Stimulated activated CD8-positive, alpha-beta memory T cell treated with anti-CD3 and anti-CD28 coated beads, Interleukin-4, amount 100 ng/mL, for 1 hour (primary cell): Measurements from ENCODE around the gene ZNF136.

ENCODE experiments used
- DNase-seq, 2 donors: peaks; one replicate each; pipeline ENCODE4 v3.0.0-alpha.2; 2020; ENCODE audit warnings: low read depth in 2 of 2, low spot score in 1 of 2

ZNF136 gene

DNA sequence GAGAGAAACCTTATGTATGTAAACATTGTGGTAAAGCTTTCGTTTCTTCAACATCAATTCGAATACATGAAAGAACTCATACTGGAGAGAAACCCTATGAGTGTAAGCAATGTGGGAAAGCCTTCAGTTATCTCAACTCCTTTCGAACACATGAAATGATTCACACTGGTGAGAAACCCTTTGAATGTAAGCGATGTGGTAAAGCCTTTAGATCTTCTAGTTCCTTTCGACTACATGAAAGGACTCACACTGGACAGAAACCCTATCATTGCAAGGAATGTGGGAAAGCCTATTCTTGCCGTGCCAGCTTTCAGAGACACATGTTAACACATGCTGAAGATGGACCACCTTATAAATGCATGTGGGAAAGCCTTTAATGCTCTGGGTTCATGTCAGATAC lies 24.7 kb downstream of the ZNF136 start:
- DNase-seq = no peak

GRCh38 chr19:12194827-12195731 lies 32.2 kb downstream of the ZNF136 start:
- DNase-seq = peak; percentile 24 to 56

DNA sequence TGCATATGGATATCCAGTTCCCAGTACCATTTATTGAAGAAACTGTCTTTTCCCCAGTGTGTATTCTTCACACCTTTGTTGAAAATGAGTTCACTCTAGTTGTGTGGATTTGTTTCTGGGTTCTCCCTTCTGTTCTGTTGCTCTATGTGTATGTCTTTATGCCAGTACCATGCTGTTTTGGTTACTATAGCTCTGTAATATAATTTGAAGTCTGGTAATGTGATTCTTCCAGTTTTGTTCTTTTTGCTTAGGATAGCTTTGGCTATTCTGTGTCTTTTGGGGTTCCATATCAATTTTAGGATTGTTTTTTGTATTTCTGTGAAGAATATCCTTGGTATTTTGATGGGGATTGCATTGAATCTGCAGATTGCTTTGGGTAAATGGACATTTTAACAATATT lies 35.2 kb downstream of the ZNF136 start:
- no peak for DNase-seq

DNA sequence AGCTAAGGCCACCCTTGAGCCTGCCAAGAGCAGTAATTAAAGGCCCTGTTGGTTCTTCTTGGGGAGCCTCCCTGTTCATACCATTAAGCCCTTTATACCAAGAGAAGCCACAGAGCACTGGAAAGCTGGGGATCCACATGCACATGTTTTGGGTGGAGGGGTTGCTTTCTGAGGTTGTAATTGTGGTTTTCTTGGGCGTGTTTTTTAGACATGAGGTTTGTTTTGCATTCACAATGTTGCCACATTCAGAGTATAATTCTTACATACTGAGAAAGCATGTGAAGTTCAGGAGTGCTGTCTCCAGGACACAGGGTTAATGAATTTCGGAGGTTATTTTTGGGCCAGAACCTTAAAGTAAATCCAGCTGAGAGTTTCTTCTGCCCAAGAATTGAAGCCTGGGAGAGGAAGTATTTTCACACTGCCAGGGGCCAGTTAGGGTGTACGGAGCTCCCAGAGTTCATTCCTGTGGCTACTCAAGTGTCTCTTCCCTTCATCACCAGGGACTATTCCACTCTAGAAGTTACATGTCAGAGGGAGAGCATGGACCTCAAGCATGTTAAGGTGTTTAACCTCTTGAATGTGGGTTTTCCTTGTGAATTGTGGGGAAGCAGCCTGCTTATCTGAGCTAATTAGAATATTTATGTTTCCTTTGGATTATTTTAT lies 37.0 kb downstream of the ZNF136 start:
- DNase-seq = no peak

DNA sequence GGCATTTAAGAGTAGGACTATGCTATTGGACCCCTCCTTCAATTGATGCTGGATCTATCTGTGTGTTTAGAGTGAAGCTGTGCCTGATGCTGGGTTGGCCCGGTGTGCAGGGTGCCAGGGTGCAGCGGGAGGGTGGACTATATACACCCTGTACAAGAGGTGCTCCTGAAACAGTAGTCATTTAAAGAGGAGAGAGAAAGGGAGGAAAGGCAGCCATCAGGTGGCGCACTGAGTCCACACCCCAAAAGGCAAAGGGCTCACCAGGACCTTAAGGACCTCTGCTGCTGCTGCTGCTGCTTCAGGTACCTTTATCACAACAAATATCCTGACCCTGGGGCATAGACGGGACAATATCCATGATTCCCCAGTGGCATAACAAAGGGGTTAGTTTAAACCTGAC lies 39.4 kb downstream of the ZNF136 start:
- peak in 1 of 2 donors; percentile 38 for DNase-seq

DNA sequence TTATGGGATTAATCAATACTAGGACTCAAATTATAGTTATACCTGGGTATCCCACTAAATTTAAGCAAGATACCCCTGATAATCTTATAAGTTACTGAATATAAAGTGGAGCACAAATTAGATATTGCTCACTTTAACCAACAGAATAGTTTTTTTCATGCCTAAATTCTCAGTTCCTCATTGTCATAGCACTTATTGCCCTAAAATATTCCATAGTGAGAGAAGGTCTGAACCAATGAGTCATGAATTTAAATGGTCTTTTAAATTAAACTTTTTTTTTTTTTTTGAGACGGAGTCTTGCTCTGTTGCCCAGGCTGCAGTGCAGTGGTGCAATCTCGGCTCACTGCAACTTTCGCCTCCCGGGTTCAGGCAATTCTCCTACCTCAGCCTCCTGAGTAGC lies 42.4 kb downstream of the ZNF136 start:
- DNase-seq = no peak

DNA sequence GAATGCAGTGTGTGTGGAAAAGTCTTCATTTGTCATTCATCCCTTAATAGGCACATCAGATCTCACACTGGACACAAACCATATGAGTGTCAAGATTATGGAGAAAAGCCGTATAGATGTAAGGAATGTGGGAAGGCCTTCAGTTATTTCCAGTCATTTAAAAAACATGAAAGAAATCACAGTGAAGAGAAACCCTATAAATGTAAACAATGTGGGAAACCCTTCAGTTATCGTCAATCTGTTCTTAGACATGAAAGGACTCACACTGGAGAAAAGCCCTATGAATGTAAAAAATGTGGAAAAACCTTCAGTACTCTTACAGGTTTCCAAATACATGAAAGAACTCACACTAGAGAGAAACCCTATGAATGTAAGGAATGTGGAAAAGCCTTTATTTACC lies 45.3 kb downstream of the ZNF136 start:
- DNase-seq = no peak

DNA sequence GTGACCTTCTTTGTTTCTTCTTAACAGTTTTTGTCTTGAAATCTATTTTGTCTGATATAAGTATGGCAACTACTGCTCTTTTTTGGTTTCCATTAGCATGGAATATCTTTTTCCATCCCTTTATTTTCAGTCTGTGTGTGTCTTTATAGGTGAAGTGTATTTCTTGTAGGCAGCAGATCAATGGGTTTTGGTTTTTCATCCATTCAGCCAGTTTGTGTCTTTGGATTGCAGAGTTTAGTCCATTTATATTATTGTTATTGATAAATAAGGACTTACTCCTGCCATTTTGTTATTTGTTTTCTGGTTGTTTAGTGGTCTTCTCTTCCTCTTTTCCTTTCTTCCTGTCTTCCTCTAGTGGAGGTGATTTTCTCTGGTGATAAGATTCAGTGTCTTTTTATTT lies 54.4 kb downstream of the ZNF136 start:
- DNase-seq = no peak

GRCh38 chr19:12222980-12223630 lies 60.2 kb downstream of the ZNF136 start:
- DNase-seq = no peak

DNA sequence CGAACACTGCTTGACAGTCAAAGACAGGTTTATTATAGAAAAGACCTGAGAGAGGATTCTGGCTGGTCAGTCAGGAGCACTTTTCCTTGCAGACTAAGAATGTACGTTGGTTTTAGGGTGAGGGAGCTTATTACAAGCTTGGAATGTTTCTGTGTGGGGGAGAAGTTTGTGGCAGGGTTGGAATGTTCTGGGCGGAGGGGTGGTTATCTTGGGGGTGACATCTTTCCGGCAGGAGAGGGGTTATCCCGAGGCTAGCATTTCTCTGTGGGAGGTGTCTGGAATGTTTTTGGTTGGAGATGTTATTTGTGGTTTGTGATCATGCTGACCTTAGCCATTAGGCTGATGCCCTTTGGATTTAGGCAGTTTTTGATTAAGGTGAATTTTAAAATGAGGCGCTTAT lies 61.8 kb downstream of the ZNF136 start:
- DNase-seq = no peak

DNA sequence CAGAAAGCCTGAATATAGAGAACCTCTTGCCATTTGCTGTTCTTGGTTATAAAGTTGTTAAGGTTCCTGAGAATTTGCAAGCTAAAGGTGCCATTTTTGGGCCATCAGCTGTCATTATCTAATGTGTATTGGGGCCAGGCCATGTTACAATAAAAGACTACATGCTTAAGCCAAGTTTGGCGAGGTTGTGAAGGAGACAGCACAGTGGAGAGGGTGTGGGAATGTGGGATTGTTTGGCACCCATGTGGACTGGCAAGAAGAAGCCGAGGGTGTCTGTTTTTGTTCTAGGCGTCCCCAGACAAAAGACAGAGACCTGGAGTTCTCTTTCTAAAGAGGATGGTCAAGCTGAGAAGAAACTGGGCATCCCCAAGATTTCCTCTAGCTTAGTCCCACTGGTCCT lies 67.1 kb downstream of the ZNF136 start:
- no peak for DNase-seq

- no peak for DNase-seq
Measured at GRCh38 chr19:12230751-12231733, 68.1 kb downstream of the ZNF136 start.

GRCh38 chr19:12232961-12233360 lies 70.1 kb downstream of the ZNF136 start:
- DNase-seq = no peak

DNA sequence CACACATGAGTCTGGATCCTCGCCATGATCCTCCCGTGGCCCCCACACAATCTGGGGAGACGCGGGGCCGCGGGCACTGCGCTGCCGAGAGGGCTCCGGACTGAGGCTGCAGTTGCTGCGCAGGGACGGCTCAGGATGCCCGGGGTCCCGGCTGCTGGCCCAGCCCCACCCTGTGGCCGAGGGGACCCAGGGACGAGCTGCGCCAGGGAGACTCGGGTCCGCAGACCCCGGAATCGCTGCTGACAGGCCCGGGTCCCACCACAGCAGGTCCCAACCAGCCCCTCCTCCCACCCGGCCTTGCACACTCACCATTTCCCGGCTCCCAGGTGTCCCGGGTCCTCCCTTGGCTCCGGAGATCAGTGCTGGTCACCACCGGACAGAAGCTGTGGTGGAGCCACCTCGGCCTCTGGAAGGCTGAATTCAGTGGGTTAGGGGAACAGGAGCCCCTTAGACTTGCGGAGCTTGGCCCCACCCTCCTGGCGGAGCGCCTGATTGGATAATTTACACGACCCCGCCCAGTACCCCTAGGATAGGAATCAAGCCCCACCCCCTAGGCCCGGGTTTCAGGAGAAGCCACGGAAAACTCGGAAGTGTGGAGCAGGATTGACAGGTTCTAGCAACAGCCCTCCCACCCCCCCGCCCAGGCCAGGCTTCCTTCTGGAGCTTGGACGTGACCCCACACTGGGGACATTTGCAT lies 74.4 kb downstream of the ZNF136 start:
- no peak for DNase-seq
